ENCODE data around the gene SUSD3.

Gene SUSD3

DNA sequence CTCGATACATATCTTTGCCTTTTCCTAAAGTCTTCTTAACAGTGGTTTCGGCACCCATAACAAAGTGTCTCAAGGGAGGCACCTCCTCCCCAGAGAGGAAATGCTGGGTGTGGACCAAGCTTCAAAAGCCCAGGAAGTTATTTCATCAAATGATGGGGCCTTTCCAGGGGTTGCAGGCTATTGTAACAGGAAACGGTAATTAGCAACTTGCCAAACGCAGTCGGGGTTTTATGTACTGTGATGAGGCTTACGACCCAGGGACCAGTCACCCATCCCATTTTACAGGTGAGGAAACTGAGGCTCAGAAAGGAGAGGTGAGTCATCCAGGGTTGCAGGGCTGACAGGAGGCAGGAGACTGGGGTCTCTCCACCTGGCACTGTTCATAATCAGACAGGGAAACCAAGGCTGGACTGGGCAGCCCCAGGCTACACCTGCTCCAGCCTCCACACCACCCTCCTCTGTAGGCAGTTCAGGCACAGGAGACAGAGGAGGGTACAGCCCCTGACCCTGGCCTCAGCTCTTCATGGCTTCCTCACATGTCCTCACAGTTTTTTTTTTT, 30.0 kb upstream of the SUSD3 start:
- in situ Hi-C loops (cut with HindIII; ENCODE audit: low sequenced_read_pairs): no loop called here

DNA sequence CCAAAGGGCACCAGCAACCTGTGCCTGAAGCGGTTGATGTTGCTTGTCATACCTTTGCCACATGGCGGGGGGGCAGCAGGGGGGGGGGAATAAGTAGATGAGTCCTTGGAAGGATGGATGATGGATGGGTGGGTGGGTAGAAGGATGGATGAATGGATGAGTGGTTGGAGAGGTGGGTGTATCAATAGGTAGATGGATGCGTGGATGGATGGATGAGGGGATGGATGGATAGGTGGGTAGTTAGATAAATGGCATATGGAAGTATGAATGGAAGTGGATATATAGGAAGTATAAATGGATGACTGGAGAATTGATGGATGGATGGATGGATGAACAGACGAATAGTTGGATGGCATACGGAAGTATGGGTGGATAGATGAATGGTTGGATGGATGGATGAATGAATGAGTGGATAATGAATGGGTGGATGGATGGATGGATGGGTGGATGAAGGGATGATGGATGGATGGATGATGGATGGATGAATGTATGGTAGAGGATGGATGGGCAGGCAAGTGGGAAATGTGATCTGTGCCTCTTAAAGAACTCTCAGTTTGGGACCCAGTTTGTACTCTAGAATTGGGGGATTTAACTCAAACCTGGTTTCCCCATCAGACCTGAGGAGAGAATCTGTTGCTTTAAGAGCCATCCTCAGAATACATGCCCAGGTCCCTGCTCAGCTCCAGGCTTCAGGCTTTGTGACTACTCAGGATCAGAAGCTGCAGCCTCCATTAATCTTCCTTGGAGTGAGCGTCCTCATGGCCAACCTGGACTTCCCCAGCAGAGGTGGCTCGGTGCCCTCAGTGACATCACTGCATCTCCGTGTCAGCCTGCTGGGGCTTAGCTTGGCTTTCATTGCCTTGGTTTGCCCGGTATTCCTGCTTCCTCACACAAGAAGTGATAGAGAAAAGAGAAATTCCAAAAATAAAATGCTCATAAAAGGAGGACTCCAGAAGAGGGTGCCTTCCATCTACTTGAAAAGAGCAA, 27.6 kb upstream of the SUSD3 start:
- in situ Hi-C loops (cut with HindIII; ENCODE audit: low sequenced_read_pairs): no loop called here

DNA sequence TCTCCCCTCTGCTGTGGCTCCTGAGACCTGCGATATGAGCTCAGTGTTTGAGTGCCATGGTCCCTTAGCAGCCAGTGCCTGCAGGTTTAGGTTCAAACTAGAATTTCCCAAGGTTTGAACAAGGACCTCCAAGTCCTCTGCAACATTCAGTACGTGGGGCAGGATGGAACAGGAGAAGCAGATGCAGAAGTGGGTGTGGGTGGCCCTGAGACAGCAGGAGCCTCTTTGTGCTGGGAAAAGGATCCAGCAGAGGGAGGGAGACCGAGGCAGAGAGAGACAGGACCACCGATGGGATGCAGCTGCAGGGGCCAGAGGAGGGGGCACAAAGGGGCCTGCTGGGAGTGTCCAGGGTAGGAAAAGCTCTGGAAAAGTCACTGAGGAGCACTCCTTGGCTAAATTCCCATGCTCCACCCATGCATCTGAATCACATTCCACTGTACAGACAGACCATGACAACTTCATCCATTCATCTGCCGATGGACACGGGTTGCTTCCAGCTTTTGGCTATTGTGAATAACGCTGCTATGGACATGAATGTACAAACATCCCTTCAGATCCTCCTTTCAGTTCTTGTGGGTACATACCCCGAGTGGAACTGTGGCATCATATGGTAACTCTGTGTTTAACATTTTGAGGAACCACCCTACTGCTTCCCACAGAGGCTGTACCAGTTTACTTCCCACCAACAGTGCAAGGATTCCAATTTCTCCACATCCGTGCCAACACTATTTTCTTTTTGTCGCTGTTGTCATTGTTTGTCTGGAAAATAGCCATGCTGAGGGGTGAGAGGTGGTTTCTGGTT, 26.7 kb upstream of the SUSD3 start:
- in situ Hi-C loops (cut with HindIII; ENCODE audit: low sequenced_read_pairs): no loop called here

DNA sequence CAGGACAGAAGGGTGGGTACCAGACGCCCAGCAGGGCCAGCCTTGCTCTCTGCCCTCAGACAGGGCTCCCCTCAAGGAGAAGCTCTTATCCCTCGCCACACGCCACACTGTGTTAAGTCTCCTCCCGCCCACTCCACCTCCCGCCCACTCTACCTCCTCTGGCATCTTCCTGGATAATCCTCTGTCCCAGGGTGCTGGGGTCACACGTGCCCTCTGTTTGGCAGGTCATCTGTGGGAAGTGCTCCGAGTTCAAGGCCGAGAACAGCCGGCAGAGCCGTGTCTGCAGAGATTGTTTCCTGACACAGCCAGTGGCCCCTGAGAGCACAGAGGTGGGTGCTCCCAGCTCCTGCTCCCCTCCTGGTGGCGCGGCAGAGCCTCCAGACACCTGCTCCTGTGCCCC, 26.0 kb upstream of the SUSD3 start:
- in situ Hi-C loops (cut with HindIII; ENCODE audit: low sequenced_read_pairs): no loop called here

DNA sequence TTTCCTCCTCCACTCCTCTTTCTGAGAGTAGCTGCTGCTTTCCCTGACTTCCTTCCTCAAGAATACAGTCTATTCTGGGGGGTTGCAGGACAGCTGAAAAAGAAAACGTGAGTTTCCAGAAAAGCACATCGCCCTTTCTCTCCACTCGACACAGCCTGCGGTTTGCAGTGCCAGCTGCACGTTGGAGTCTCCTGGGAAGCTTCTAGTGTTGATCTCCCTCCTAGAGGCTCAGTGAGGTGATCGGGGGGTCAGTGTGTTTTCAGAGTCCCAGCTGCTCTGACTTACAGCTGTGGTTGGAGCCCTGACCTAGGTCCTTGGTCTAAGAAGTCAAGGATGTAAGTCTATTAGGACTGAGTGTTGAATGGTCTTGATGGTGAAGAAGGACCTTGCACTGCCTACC, 25.0 kb upstream of the SUSD3 start:
- in situ Hi-C loops (cut with HindIII; ENCODE audit: low sequenced_read_pairs): no loop called here

DNA sequence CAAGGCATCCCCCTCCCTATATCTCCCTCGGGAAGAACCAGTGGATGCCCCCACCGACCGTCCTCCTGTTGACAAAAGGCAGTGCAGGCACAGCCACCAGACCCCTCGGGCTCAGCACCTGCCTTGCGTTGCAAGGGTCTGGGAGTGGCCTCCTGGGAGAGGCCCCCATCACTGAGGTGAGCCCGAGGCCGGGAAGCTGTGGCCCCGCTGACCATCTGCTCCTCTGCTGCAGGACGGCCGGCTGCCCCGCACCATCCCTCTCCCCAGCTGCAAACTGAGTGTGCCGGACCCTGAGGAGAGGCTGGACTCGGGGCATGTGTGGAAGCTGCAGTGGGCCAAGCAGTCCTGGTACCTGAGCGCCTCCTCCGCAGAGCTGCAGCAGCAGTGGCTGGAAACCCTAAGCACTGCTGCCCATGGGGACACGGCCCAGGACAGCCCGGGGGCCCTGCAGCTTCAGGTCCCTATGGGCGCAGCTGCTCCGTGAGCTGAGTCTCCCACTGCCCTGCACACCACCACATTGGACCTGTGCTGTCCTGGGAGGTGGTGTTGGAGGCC, 23.3 kb upstream of the SUSD3 start:
- in situ Hi-C loops (cut with HindIII; ENCODE audit: low sequenced_read_pairs): no loop called here

DNA sequence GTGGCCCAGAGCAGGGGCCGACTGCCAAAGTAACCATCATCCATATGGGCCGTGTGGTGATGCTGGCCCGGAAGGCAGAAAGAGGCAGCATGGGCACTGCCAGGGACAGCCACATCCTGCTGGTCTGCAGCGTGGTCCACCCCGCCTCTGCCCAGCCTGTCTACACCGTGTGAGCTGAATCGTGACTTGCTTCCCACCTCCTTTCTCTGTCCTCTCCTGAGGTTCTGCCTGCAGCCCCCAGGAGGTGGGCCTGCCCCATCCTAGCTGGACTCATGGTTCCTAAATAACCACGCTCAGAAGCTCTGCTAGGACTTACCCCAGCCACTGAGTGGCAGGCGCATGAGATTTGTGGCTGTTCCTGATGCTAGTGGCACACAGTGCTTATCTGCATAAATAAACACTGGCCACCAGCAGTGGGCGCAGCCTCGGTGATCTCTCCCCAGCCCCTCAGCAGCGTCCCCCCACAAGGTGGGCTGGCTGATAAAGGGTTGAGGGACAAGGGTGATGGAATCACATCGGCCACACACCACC, 22.6 kb upstream of the SUSD3 start:
- in situ Hi-C loops (cut with HindIII; ENCODE audit: low sequenced_read_pairs): no loop called here

DNA sequence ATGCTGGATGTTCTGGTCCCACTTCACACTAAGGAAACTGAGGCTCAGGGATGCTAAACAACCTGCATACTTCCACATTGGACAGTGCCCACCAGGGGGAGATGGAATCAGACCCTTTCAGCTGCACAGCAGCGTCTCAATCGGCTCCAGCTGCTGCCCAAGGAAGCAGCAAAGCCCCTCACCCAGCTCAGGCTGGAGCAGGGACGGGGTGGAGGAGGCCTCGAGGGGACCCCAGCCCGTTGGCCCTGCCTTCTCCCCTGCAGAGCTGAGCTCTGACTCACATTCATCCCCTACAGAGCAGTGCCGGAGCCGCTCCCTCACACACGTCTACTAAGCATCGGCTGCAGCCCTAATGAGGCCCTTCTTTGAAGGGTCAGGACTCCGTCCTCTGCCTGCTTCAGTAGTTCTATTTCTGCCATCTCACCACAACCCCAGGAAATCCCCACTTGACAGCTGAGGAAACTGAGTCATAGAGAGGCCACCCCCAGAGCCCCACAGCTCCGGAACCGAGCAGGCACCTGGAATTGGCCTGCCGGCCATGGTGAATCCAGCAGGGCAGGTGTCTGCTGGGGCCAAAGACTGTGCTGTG, 21.5 kb upstream of the SUSD3 start:
- in situ Hi-C loops (cut with HindIII; ENCODE audit: low sequenced_read_pairs): no loop called here

DNA sequence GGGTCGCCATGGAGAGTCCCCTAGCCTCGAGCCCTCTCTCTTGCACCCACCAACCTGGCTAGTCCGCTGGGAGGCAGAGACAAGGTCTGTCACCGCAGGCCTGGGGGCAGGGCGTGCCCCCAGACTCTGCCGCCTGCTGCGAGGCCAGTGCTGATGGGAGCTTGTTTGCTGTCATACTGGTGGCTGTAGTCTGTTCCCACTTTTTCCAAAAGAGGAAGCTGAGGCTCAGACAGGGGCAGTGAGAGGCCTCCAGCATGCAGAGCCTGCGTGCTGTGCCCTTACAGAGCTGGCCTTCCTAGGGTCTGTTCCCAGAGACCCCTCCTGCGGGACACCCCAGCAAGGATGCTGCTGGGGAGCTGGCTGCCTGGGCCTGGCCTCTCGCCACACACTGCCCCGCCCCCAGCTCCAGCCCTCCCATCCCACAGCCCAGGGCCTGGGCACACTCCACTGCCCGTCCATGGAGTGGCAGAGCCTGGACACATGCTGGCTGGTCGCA, 21.0 kb upstream of the SUSD3 start:
- in situ Hi-C loops (cut with HindIII; ENCODE audit: low sequenced_read_pairs): no loop called here

DNA sequence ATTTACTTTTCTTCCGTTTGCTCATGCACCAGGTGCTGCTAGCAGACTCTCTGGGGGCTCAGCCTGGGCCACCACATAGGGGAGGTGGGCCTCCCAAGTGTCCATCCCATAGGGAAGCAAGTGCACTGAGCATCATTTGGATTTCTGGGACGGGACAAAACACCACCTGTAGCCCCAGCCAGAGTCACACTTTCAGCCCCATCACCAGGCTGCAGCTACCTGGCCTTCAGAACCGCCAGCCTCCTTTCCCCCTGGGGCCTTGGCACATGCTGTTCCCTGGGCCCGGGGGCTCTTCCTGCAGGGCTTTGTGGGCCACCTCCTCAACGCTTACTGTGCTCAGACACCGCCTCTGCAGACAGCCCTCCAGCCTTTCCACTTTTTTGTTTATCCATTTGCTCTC, 19.6 kb upstream of the SUSD3 start:
- in situ Hi-C loops (cut with HindIII; ENCODE audit: low sequenced_read_pairs): no loop called here

DNA sequence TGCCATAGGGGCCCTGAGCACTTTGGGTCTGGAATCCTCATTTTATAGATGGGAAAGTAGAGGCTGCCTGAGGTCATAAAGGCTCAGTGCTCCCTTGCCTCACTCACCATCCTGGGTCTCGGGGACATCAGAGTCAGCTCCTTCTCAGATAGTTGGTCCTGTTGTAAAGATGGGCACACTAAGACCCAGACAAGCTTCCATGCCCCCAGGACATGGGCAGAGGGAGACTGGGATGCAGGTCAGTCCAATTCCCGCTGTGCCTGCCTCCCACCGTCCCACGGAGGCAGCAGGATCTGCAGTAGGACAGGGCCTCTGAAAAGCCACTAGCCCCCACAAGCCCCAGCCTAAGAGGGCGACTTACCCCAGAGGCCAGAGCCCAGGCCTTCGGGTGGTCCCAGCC, 19.0 kb upstream of the SUSD3 start:
- in situ Hi-C loops (cut with HindIII; ENCODE audit: low sequenced_read_pairs): no loop called here

DNA sequence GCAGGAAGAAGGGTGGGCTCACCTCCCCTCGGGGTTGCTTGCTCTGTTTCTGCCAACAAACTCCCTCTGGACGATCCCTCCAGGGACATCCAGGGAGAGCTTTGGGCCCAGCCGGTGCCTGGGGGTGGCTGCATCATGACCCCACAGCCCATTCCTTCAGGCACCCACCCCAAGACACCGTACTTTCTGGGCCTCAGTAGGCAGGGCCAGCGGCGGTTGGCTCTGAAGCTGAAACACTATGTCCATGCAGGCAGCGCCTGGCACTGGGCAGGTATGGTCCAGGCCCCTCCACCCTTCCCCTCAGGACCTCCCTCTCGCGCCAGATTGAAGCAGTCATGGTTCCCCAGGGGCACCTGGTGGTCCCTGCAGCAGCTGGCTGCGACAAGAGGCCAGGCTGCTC, 18.5 kb upstream of the SUSD3 start:
- in situ Hi-C loops (cut with HindIII; ENCODE audit: low sequenced_read_pairs): no loop called here

DNA sequence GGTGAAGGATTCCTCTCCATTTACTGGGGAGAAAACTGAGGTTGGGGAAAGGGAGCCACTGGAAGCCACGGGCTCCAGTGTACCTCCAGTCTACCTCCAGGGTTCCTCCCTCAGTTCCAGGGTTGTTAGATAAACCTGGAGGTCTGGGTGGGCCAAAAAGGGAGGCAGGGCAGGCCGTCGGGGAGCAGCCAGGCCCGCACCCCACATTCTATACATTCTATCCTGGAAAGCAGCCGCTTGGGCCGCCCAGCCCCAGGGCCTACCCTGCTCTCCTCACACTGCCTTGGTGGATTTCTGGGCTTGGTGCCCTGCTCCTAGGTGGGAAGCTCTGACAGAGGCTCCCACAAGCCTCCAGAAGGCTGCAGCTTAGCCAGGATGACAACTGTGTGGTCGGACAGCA, 18.1 kb upstream of the SUSD3 start:
- in situ Hi-C loops (cut with HindIII; ENCODE audit: low sequenced_read_pairs): no loop called here

DNA sequence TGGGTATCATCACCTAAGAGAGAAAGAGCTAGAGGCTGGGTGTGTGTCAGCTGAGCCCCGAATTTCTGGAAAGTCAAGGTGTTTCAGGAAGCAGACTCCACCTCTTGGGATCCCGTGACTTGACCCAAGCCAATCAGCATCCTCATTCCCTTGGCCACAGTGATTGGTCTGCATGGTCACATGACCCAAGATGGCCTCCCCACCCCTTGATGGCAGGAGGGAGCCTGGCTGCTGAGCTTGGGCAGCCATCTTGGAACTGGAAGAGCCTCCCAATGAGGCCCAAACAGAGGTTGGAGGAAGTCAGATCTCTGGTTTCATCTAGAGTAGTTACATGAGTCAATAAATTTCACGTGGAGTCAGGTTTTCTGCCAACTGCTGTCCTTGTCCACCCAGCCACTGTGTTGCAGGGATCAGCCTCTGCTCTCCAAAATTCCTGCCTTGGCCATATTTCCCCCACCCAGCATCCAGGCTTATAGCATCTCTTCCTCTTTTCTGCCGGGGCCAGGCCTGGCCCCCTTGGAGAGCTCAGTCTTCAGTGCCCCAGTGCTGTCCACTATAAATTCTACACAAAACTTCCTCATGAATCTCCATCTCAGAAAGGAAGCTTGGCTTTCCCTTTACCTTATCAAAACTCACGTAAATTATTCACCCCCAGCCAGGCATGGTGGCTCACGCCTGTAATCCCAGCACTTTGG, 17.2 kb upstream of the SUSD3 start:
- in situ Hi-C loops (cut with HindIII; ENCODE audit: low sequenced_read_pairs): no loop called here

DNA sequence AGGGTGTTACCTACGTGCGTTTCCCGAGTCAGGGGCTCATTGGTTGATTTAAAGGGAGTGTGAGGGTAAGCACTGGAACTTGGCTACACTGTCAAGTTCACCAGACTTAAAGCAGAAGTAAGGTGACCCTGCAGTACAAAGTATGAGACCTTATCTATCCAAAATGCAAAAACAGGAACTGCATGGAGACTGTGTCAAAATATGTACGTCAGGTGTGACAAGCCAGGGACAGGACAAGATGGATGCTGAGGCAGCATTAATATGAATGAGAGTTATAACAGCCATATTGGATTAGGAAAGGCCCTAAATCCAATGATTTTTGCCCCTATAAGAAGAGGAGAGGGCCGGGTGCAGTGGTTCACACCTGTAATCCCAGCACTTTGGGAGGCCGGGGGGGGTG, 15.4 kb upstream of the SUSD3 start:
- in situ Hi-C loops (cut with HindIII; ENCODE audit: low sequenced_read_pairs): no loop called here

DNA sequence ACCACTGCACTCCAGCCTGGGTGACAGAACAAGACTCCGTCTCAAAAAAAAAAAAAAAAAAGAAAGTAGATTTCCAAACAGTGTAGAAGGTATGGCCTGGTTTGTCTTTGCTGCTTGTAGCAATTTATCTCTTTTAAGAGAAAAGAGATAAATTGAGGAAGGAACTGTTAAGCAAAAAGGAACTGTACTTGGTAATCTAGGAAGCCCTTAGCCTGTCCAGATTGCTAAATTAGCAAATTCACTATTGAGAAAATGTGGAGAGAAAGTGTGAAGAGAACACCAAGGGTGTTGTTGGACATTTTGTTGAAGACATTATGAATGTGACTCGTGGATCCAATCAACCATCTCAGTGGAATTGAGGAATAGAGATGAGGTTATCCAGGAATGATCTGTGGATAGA, 13.0 kb upstream of the SUSD3 start:
- in situ Hi-C loops (cut with HindIII; ENCODE audit: low sequenced_read_pairs): no loop called here

DNA sequence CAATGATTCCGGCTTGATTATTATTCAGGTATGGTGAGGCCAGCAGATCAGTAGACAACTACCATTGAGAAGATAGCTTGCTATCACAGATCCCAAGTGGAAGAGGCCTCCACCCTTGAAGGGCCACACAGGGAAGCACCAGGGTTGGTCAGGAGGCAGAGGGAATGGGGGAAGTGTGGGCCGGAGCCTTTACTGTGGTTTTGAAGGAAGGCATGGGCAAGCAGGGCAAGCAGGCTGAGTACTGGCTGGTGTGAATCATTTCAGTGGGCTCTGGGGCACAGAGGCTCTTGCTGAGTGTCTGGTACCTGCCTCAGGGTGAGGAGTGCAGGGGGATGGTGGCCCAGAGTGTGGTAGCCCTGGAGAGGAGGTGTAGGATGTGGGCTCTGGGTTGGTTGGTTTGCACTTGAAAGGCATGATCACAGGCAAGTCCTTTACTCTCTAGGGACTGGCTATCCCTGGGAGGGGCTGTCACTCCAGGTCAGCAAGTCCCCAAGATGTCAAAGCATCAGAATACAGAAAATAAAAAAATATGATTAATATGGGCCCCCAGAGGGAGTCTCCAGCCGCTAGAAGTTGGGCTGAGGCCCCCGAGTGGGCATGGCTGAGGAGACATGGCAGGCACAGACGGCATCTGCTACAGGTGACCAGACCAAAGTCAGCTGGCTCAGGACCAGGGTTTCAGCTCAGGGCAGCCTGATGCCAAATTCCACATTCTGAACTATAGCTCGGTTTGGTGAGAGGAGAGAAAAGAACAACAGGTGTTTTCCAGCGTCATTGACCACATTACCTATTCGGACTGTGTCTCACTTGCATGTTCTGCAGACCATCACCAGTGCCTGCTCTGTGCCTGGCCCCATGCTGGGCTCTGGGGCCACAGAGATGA, 9.7 kb upstream of the SUSD3 start:
- in situ Hi-C loops (cut with HindIII; ENCODE audit: low sequenced_read_pairs): no loop called here

DNA sequence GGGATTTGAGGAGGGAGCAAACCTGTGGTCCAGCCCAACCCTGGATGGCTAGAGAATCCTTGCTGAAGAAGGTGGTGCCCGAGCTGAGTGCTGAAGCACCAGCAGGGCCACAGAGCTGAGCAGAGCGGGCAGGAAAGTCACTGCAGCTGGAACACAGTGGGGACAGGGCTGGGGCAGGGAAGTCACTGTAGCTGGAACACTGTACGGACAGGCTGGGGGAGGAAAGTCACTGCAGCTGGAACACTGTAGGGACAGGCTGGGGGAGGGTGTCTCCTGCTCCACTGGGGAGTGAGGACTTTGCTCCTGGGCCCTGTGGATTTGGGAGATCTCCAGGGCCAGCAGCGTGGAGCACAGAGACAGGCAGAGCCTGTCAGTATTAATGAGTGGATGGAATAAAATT, 9.0 kb upstream of the SUSD3 start:
- in situ Hi-C loops (cut with HindIII; ENCODE audit: low sequenced_read_pairs): no loop called here

DNA sequence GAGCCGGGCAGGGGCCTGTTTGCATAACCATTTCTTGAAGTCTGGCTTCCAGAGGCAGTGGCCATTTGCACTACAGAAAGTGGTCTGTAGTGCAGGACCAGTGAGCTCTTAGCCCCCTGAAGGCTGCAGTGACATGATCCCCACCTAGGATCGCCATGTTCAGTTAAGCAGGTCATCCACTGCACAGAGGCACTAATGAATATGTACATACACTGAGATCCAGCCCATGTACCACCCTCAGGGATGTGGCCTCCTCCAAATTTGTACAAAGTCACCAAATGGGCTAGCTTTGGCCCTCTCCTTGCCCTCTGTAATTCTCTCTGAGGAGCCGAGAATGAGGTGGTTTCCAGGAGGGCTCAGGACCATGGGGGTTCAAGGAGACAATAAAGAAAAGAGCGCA, 8.3 kb upstream of the SUSD3 start:
- in situ Hi-C loops (cut with HindIII; ENCODE audit: low sequenced_read_pairs): no loop called here

Measured in DLD1 (cell line).